ENCODE data around the gene NSD2.
"Not testable (repeated sequence)": the region's sequence is repeated elsewhere in the genome, so short reads cannot be mapped to it uniquely, and the experiment has no call there.

The NSD2 gene

DNA sequence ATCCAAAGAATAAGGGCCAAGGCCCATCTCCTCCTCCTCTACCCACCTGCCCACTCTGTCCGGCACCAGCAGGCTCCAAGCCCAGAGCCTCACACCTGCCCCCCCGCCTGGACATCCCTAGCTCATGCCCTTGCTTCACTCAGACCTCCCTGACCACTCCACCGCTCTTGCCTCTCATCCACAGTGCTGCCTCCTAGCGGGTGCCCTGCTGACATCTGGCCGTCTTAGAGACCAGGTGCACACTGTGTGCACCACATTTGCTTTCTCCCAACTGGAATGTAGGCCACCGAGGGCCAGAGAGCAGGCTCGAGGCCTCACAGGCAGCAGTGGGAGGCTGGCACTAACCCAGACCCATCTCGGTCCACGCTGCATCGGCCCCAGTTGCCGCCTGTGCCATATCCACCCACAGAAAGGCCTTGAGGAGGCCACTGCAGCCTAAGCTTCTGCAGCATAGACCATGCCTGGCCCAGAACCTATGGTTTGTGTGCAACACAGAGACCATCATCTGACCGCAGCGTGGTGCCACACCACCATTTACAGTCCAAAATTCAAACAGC is 28.8 kb upstream of the NSD2 start:
- H3K36me3 ChIP-seq (ENCODE audit: control insufficient read depth in 2 of 2, insufficient read depth in 2 of 2, low read length in 2 of 2): peaks cover 25 to 34% of the 10 kb centered on the region in 2 donors
- H3K4me3 ChIP-seq (ENCODE audit: low read length in 2 of 2): no peak overlapping the region
- H3K27ac ChIP-seq (ENCODE audit: low read length): no peak overlapping the region
- peaks cover 5% of the 10 kb centered on the region for H3K4me1 ChIP-seq (ENCODE audit: control insufficient read depth, insufficient read depth, low read length)
- no peak overlapping the region for H3K9ac ChIP-seq (ENCODE audit: low read length in 2 of 2)
- no peaks in the 10 kb centered on the region for H3K27me3 ChIP-seq (ENCODE audit: control insufficient read depth in 1 of 2, insufficient read depth in 2 of 2, low read length in 2 of 2)
- no peaks in the 10 kb centered on the region for H3K9me3 ChIP-seq (ENCODE audit: control insufficient read depth in 2 of 2, low read length in 2 of 2)

GRCh38 chr4:1842993-1843448 is 28.2 kb upstream of the NSD2 start:
- H3K4me3 ChIP-seq (ENCODE audit: low read length in 2 of 2): no peak overlapping the region
- peaks cover 5% of the 10 kb centered on the region for H3K4me1 ChIP-seq (ENCODE audit: control insufficient read depth, insufficient read depth, low read length)
- H3K9ac ChIP-seq (ENCODE audit: low read length in 2 of 2): no peak overlapping the region
- peaks cover 25 to 34% of the 10 kb centered on the region in 2 donors for H3K36me3 ChIP-seq (ENCODE audit: control insufficient read depth in 2 of 2, insufficient read depth in 2 of 2, low read length in 2 of 2)
- H3K27ac ChIP-seq (ENCODE audit: low read length): no peak overlapping the region
- no peaks in the 10 kb centered on the region for H3K9me3 ChIP-seq (ENCODE audit: control insufficient read depth in 2 of 2, low read length in 2 of 2)
- no peaks in the 10 kb centered on the region for H3K27me3 ChIP-seq (ENCODE audit: control insufficient read depth in 1 of 2, insufficient read depth in 2 of 2, low read length in 2 of 2)

DNA sequence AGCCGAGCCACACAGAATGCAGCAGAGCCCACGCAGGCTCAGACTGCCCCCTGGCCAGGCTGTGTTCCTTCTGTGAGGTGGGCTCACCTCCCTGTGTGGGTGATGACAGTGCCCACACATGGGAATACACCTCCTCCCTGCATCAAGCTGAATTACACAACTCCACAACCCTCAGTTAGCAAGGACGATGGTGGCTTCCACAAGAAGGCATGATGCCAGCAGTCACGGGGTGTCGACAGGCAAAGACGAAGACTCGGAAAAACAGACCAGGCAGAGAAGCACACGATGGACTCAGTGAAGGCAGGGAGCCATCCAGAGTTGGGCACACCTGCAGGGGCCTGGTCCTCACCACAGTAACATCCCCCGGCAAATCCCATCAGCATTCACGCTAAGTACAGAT is 27.3 kb upstream of the NSD2 start:
- no peaks in the 10 kb centered on the region for H3K27me3 ChIP-seq (ENCODE audit: control insufficient read depth in 1 of 2, insufficient read depth in 2 of 2, low read length in 2 of 2)
- H3K4me1 ChIP-seq (ENCODE audit: control insufficient read depth, insufficient read depth, low read length): peaks cover 5% of the 10 kb centered on the region
- no peak overlapping the region for H3K9ac ChIP-seq (ENCODE audit: low read length in 2 of 2)
- no peak overlapping the region for H3K27ac ChIP-seq (ENCODE audit: low read length)
- H3K36me3 ChIP-seq (ENCODE audit: control insufficient read depth in 2 of 2, insufficient read depth in 2 of 2, low read length in 2 of 2): peaks cover 22 to 32% of the 10 kb centered on the region in 2 donors
- H3K4me3 ChIP-seq (ENCODE audit: low read length in 2 of 2): no peak overlapping the region
- no peaks in the 10 kb centered on the region for H3K9me3 ChIP-seq (ENCODE audit: control insufficient read depth in 2 of 2, low read length in 2 of 2)

- H3K9ac ChIP-seq (ENCODE audit: low read length in 2 of 2); H3K27me3 ChIP-seq (ENCODE audit: control insufficient read depth in 1 of 2, insufficient read depth in 2 of 2, low read length in 2 of 2); H3K4me1 ChIP-seq (ENCODE audit: control insufficient read depth, insufficient read depth, low read length); H3K4me3 ChIP-seq (ENCODE audit: low read length in 2 of 2); H3K9me3 ChIP-seq (ENCODE audit: control insufficient read depth in 2 of 2, low read length in 2 of 2); H3K27ac ChIP-seq (ENCODE audit: low read length): not testable (repeated sequence)
- peaks cover 15 to 25% of the 10 kb centered on the region in 2 donors for H3K36me3 ChIP-seq (ENCODE audit: control insufficient read depth in 2 of 2, insufficient read depth in 2 of 2, low read length in 2 of 2)
Measured at GRCh38 chr4:1844618-1845017, 26.6 kb upstream of the NSD2 start.

- peaks cover 11 to 19% of the 10 kb centered on the region in 2 donors for H3K36me3 ChIP-seq (ENCODE audit: control insufficient read depth in 2 of 2, insufficient read depth in 2 of 2, low read length in 2 of 2)
Measured at GRCh38 chr4:1846580-1846979, 24.6 kb upstream of the NSD2 start.

GRCh38 chr4:1850276-1850675 is 20.9 kb upstream of the NSD2 start:
- no peak overlapping the region for H3K9ac ChIP-seq (ENCODE audit: low read length in 2 of 2)
- H3K9me3 ChIP-seq (ENCODE audit: control insufficient read depth in 2 of 2, low read length in 2 of 2): no peaks in the 10 kb centered on the region
- peaks cover under 1 to 9% of the 10 kb centered on the region in 2 donors for H3K36me3 ChIP-seq (ENCODE audit: control insufficient read depth in 2 of 2, insufficient read depth in 2 of 2, low read length in 2 of 2)
- no peak overlapping the region for H3K4me3 ChIP-seq (ENCODE audit: low read length in 2 of 2)
- H3K27ac ChIP-seq (ENCODE audit: low read length): no peak overlapping the region
- no peaks in the 10 kb centered on the region for H3K27me3 ChIP-seq (ENCODE audit: control insufficient read depth in 1 of 2, insufficient read depth in 2 of 2, low read length in 2 of 2)
- peaks cover 11% of the 10 kb centered on the region for H3K4me1 ChIP-seq (ENCODE audit: control insufficient read depth, insufficient read depth, low read length)

More at GRCh38 chr4:1846580-1846979, 24.6 kb upstream of the NSD2 start:
- no peak overlapping the region for H3K27ac ChIP-seq (ENCODE audit: low read length)
- H3K4me3 ChIP-seq (ENCODE audit: low read length in 2 of 2): no peak overlapping the region
- no peak overlapping the region for H3K9ac ChIP-seq (ENCODE audit: low read length in 2 of 2)
- H3K9me3 ChIP-seq (ENCODE audit: control insufficient read depth in 2 of 2, low read length in 2 of 2): no peaks in the 10 kb centered on the region
- H3K27me3 ChIP-seq (ENCODE audit: control insufficient read depth in 1 of 2, insufficient read depth in 2 of 2, low read length in 2 of 2): no peaks in the 10 kb centered on the region
- H3K4me1 ChIP-seq (ENCODE audit: control insufficient read depth, insufficient read depth, low read length): peaks cover 5% of the 10 kb centered on the region

GRCh38 chr4:1851160-1851559 is 20.0 kb upstream of the NSD2 start:
- H3K9ac ChIP-seq (ENCODE audit: low read length in 2 of 2): no peak overlapping the region
- H3K4me3 ChIP-seq (ENCODE audit: low read length in 2 of 2): no peak overlapping the region
- no peaks in the 10 kb centered on the region for H3K27me3 ChIP-seq (ENCODE audit: control insufficient read depth in 1 of 2, insufficient read depth in 2 of 2, low read length in 2 of 2)
- no peaks in the 10 kb centered on the region for H3K9me3 ChIP-seq (ENCODE audit: control insufficient read depth in 2 of 2, low read length in 2 of 2)
- H3K4me1 ChIP-seq (ENCODE audit: control insufficient read depth, insufficient read depth, low read length): peaks cover 13% of the 10 kb centered on the region
- no peak overlapping the region for H3K27ac ChIP-seq (ENCODE audit: low read length)
- H3K36me3 ChIP-seq (ENCODE audit: control insufficient read depth in 2 of 2, insufficient read depth in 2 of 2, low read length in 2 of 2): peaks cover 0 to 9% of the 10 kb centered on the region in 2 donors

DNA sequence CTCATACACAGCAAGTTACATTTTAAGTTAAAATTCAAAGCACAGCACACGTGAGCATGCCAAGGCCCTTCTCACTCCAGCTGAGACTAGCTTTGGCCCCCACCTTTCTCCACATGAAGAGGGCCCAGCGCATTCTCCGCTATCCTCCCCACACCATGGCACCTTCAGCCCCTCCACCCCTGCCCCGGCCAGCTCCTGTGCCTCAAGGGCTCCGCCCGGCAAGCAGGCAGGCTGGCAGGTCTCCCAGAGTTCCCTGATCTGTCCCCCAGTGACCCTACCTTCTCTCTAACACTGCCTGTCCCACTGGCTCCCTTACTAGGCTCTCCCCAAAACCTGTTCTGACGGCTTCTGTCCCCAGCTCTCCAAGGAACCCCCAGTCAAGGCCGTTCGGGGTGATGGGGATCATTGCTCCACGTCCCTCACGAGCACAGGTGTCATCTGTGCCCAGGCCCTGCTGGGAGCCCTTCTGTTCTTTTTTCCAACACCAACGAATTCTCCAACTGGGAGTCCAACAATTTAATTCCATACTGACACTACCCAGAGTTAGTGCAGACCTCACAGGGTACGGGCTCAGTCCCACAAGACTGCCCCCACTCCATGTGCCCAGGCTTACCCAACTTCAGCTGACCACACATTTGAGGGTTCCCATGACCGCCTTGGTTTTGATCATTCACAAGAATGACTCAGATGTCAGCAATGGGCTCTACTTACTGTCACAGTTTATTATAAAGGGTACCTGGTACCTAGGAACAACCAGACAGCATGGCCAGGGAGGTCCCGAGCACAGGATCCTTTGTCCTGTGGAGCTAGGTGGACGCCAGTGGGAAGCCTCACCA is 19.4 kb upstream of the NSD2 start:
- no peaks in the 10 kb centered on the region for H3K9me3 ChIP-seq (ENCODE audit: control insufficient read depth in 2 of 2, low read length in 2 of 2)
- H3K27ac ChIP-seq (ENCODE audit: low read length): no peak overlapping the region
- H3K4me3 ChIP-seq (ENCODE audit: low read length in 2 of 2): no peak overlapping the region
- H3K36me3 ChIP-seq (ENCODE audit: control insufficient read depth in 2 of 2, insufficient read depth in 2 of 2, low read length in 2 of 2): peaks cover 0 to 8% of the 10 kb centered on the region in 2 donors
- H3K4me1 ChIP-seq (ENCODE audit: control insufficient read depth, insufficient read depth, low read length): peaks cover 17% of the 10 kb centered on the region
- H3K27me3 ChIP-seq (ENCODE audit: control insufficient read depth in 1 of 2, insufficient read depth in 2 of 2, low read length in 2 of 2): no peaks in the 10 kb centered on the region
- no peak overlapping the region for H3K9ac ChIP-seq (ENCODE audit: low read length in 2 of 2)

- no peaks in the 10 kb centered on the region for H3K27me3 ChIP-seq (ENCODE audit: control insufficient read depth in 1 of 2, insufficient read depth in 2 of 2, low read length in 2 of 2)
- no peak overlapping the region for H3K27ac ChIP-seq (ENCODE audit: low read length)
- no peaks in the 10 kb centered on the region for H3K9me3 ChIP-seq (ENCODE audit: control insufficient read depth in 2 of 2, low read length in 2 of 2)
- no peak overlapping the region for H3K4me3 ChIP-seq (ENCODE audit: low read length in 2 of 2)
- no peak overlapping the region for H3K9ac ChIP-seq (ENCODE audit: low read length in 2 of 2)
- H3K4me1 ChIP-seq (ENCODE audit: control insufficient read depth, insufficient read depth, low read length): peaks cover 26% of the 10 kb centered on the region
- H3K36me3 ChIP-seq (ENCODE audit: control insufficient read depth in 2 of 2, insufficient read depth in 2 of 2, low read length in 2 of 2): peaks cover 0 to 3% of the 10 kb centered on the region in 2 donors
Measured at GRCh38 chr4:1852904-1853623, 18.1 kb upstream of the NSD2 start.

DNA sequence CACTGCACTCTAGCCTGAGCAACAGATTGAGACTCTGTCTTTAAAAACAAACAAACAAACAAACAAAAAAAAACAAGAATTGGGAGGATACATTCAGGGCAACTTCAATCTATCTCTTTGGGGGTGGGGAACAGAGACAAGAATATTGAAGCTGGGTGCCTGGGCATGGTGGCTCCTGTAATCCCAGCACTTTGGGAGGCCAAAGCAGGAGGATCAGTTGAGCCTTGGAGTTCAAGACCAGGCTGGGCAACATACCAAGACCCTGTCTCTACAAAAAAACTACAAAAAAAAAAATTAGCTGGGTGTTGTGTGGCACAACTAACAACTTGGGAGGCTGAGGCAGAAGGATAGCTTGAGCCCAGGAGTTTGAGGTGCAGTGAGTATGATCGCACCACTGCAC is 16.4 kb upstream of the NSD2 start:
- Histone ChIP-seq H3K27me3 (ENCODE audit: control insufficient read depth in 1 of 2, insufficient read depth in 2 of 2, low read length in 2 of 2) (no peaks in the 10 kb centered on the region), H3K4me3 (ENCODE audit: low read length in 2 of 2) (peak overlapping the region; percentile 47 to 84), H3K27ac (ENCODE audit: low read length) (no peak overlapping the region), H3K9ac (ENCODE audit: low read length in 2 of 2) (peak overlapping the region; percentile 73 to 79), H3K4me1 (ENCODE audit: control insufficient read depth, insufficient read depth, low read length) (peaks cover 26% of the 10 kb centered on the region), H3K9me3 (ENCODE audit: control insufficient read depth in 2 of 2, low read length in 2 of 2) (no peaks in the 10 kb centered on the region), H3K36me3 (ENCODE audit: control insufficient read depth in 2 of 2, insufficient read depth in 2 of 2, low read length in 2 of 2) (peaks cover 0 to 3% of the 10 kb centered on the region in 2 donors)
